BLaER1 (cell line): ENCODE measurements around the gene PPP2R2C.

Experiments used
- H3K27ac ChIP-seq: shearing (Covaris generic); formaldehyde crosslinking; 2 replicates; pipeline ENCODE4 v1.8.1; 2022
- H3K27me3 ChIP-seq: shearing (Covaris generic); formaldehyde crosslinking; 2 replicates; pipeline ENCODE4 v1.8.1; 2022
- H3K36me3 ChIP-seq: shearing (Covaris generic); formaldehyde crosslinking; 2 replicates; pipeline ENCODE4 v1.8.1; 2022
- H3K4me1 ChIP-seq: shearing (Covaris generic); formaldehyde crosslinking; 2 replicates; pipeline ENCODE4 v1.8.1; 2022
- H3K4me2 ChIP-seq: shearing (Covaris generic); formaldehyde crosslinking; 2 replicates; pipeline ENCODE4 v1.8.1; 2022
- H3K4me3 ChIP-seq: shearing (Covaris generic); formaldehyde crosslinking; 2 replicates; pipeline ENCODE4 v1.8.1; 2022
- H3K9ac ChIP-seq: shearing (Covaris generic); formaldehyde crosslinking; 2 replicates; pipeline ENCODE4 v1.8.1; 2022
- H3K9me3 ChIP-seq: shearing (Covaris generic); formaldehyde crosslinking; 2 replicates; pipeline ENCODE4 v1.8.1; 2022
- H4K20me1 ChIP-seq: shearing (Covaris generic); formaldehyde crosslinking; 2 replicates; pipeline ENCODE4 v1.8.1; 2022
- Cebpa-rat ChIP-seq: shearing (Covaris generic); IDR thresholded peaks from 2 replicates; pipeline ENCODE4 v1.8.1; 2022

Gene PPP2R2C

GRCh38 chr4:6427439-6428090, 44.8 kb downstream of the PPP2R2C start:
- Histone ChIP-seq H3K36me3 (no peaks in the 10 kb centered on the region), H3K4me2 (no peak overlapping the region), H3K4me3 (no peak overlapping the region), H3K9ac (no peak overlapping the region), H3K27me3 (no peaks in the 10 kb centered on the region), H3K4me1 (peaks cover 11% of the 10 kb centered on the region), H3K27ac (no peak overlapping the region), H4K20me1 (no peaks in the 10 kb centered on the region), H3K9me3 (no peaks in the 10 kb centered on the region)
- TF ChIP-seq Cebpa-rat = no peak

GRCh38 chr4:6426571-6427438, 45.6 kb downstream of the PPP2R2C start:
- H3K4me2 ChIP-seq = no peak overlapping the region
- H3K27ac ChIP-seq = no peak overlapping the region
- no peaks in the 10 kb centered on the region for H3K9me3 ChIP-seq
- no peak overlapping the region for H3K4me3 ChIP-seq
- no peaks in the 10 kb centered on the region for H3K27me3 ChIP-seq
- no peaks in the 10 kb centered on the region for H3K36me3 ChIP-seq
- TF ChIP-seq Cebpa-rat = no peak
- no peaks in the 10 kb centered on the region for H4K20me1 ChIP-seq
- H3K9ac ChIP-seq = no peak overlapping the region
- peaks cover 18% of the 10 kb centered on the region for H3K4me1 ChIP-seq

GRCh38 chr4:6425911-6426310, 46.5 kb downstream of the PPP2R2C start:
- 0 out of 2 replicates have a peak, but pooled peaks cover 1% of the 10 kb centered on the region for H3K9me3 ChIP-seq
- H3K27me3 ChIP-seq = no peaks in the 10 kb centered on the region
- H3K27ac ChIP-seq = no peak overlapping the region
- no peaks in the 10 kb centered on the region for H4K20me1 ChIP-seq
- H3K4me2 ChIP-seq = no peak overlapping the region
- H3K9ac ChIP-seq = no peak overlapping the region
- no peaks in the 10 kb centered on the region for H3K36me3 ChIP-seq
- no peak overlapping the region for H3K4me3 ChIP-seq
- TF ChIP-seq Cebpa-rat = no peak
- H3K4me1 ChIP-seq = peaks cover 27% of the 10 kb centered on the region

- no peaks in the 10 kb centered on the region for H3K36me3 ChIP-seq
- peaks cover 30% of the 10 kb centered on the region for H3K4me1 ChIP-seq
- H3K27ac ChIP-seq = no peak overlapping the region
- no peaks in the 10 kb centered on the region for H3K27me3 ChIP-seq
- no peak for TF ChIP-seq Cebpa-rat
- H3K4me2 ChIP-seq = no peak overlapping the region
- no peak overlapping the region for H3K9ac ChIP-seq
- no peak overlapping the region for H3K4me3 ChIP-seq
- H4K20me1 ChIP-seq = no peaks in the 10 kb centered on the region
- 0 out of 2 replicates have a peak, but pooled peaks cover 4% of the 10 kb centered on the region for H3K9me3 ChIP-seq
Measured at GRCh38 chr4:6425336-6425735, 47.1 kb downstream of the PPP2R2C start.

- H3K27ac ChIP-seq = no peak overlapping the region
- H4K20me1 ChIP-seq = no peaks in the 10 kb centered on the region
- no peaks in the 10 kb centered on the region for H3K27me3 ChIP-seq
- no peak overlapping the region for H3K4me2 ChIP-seq
- no peaks in the 10 kb centered on the region for H3K36me3 ChIP-seq
- TF ChIP-seq Cebpa-rat = no peak
- H3K4me3 ChIP-seq = no peak overlapping the region
- H3K4me1 ChIP-seq = peaks cover 32% of the 10 kb centered on the region
- H3K9ac ChIP-seq = no peak overlapping the region
- 0 out of 2 replicates have a peak, but pooled peaks cover 4% of the 10 kb centered on the region for H3K9me3 ChIP-seq
Measured at GRCh38 chr4:6424425-6424824, 48.0 kb downstream of the PPP2R2C start.

- TF ChIP-seq Cebpa-rat = no peak
- no peak overlapping the region for H3K27ac ChIP-seq
- H3K36me3 ChIP-seq = no peaks in the 10 kb centered on the region
- no peaks in the 10 kb centered on the region for H3K27me3 ChIP-seq
- no peaks in the 10 kb centered on the region for H4K20me1 ChIP-seq
- H3K9ac ChIP-seq = no peak overlapping the region
- peaks cover 40% of the 10 kb centered on the region for H3K4me1 ChIP-seq
- peak overlapping the region; percentile 23 for H3K4me2 ChIP-seq
- 0 out of 2 replicates have a peak, but pooled peaks cover 4% of the 10 kb centered on the region for H3K9me3 ChIP-seq
- H3K4me3 ChIP-seq = no peak overlapping the region
Measured at GRCh38 chr4:6423575-6423974, 48.8 kb downstream of the PPP2R2C start.

- H3K4me1 ChIP-seq = peaks cover 47% of the 10 kb centered on the region
- H3K27ac ChIP-seq = no peak overlapping the region
- no peaks in the 10 kb centered on the region for H3K36me3 ChIP-seq
- H3K9ac ChIP-seq = no peak overlapping the region
- H3K27me3 ChIP-seq = no peaks in the 10 kb centered on the region
- no peaks in the 10 kb centered on the region for H4K20me1 ChIP-seq
- 0 out of 2 replicates have a peak, but pooled peaks cover 4% of the 10 kb centered on the region for H3K9me3 ChIP-seq
- no peak overlapping the region for H3K4me2 ChIP-seq
- TF ChIP-seq Cebpa-rat = no peak
- H3K4me3 ChIP-seq = no peak overlapping the region
Measured at GRCh38 chr4:6422866-6423265, 49.5 kb downstream of the PPP2R2C start.

- Histone ChIP-seq H3K4me2 (peak overlapping the region; percentile 72), H3K4me1 (peaks cover 55% of the 10 kb centered on the region)
- no peak for TF ChIP-seq Cebpa-rat
Measured at GRCh38 chr4:6422105-6422504, 50.3 kb downstream of the PPP2R2C start.

GRCh38 chr4:6421397-6421796, 51.0 kb downstream of the PPP2R2C start:
- Histone ChIP-seq H4K20me1 (no peaks in the 10 kb centered on the region), H3K9me3 (0 out of 2 replicates have a peak, but pooled peaks cover 4% of the 10 kb centered on the region), H3K4me1 (peaks cover 61% of the 10 kb centered on the region), H3K9ac (no peak overlapping the region), H3K4me2 (peak overlapping the region; percentile 72), H3K27me3 (no peaks in the 10 kb centered on the region), H3K27ac (no peak overlapping the region), H3K36me3 (no peaks in the 10 kb centered on the region), H3K4me3 (no peak overlapping the region)
- no peak for TF ChIP-seq Cebpa-rat

More at GRCh38 chr4:6422105-6422504, 50.3 kb downstream of the PPP2R2C start:
- Histone ChIP-seq H3K36me3 (no peaks in the 10 kb centered on the region), H3K9ac (no peak overlapping the region), H3K27ac (no peak overlapping the region), H3K27me3 (no peaks in the 10 kb centered on the region), H4K20me1 (no peaks in the 10 kb centered on the region), H3K9me3 (0 out of 2 replicates have a peak, but pooled peaks cover 4% of the 10 kb centered on the region), H3K4me3 (no peak overlapping the region)

GRCh38 chr4:6420972-6421371, 51.4 kb downstream of the PPP2R2C start:
- Histone ChIP-seq H3K9ac (no peak overlapping the region), H3K4me1 (peaks cover 63% of the 10 kb centered on the region), H3K27me3 (no peaks in the 10 kb centered on the region), H3K27ac (no peak overlapping the region), H3K9me3 (0 out of 2 replicates have a peak, but pooled peaks cover 4% of the 10 kb centered on the region), H4K20me1 (no peaks in the 10 kb centered on the region), H3K4me2 (peak overlapping the region; percentile 72), H3K4me3 (no peak overlapping the region), H3K36me3 (no peaks in the 10 kb centered on the region)
- no peak for TF ChIP-seq Cebpa-rat
